Astrocyte (in vitro differentiated cells and primary cell): ENCODE measurements around the gene KCNA2. TPM values are rescaled to one million over a fixed set of nuclear protein-coding genes. Genes with fewer than 3 reads are reported as not detected.

ENCODE experiments used
- DNase-seq: peaks from one replicate; pipeline ENCODE4 v3.0.0-alpha.2; 2010; ENCODE audit warnings: low read depth
- FAIRE-seq: peaks from 2 replicates; lab custom pipeline; 2011; peaks lifted over from hg19 to GRCh38; lab: Jason Lieb, UNC
- H2AFZ ChIP-seq: 2 replicates; pipeline ENCODE4 v1.6.0; 2012; ENCODE audit warnings: low read depth, low read length, inconsistent platforms
- H3K27ac ChIP-seq: 2 replicates; pipeline ENCODE4 v1.5.1; 2011; ENCODE audit warnings: low read depth, low read length, inconsistent platforms
- H3K27me3 ChIP-seq: 2 replicates; pipeline ENCODE4 v1.6.0; 2011; ENCODE audit warnings: low read length, inconsistent platforms; ENCODE audit not compliant: insufficient read depth
- H3K36me3 ChIP-seq: 2 replicates; pipeline ENCODE4 v1.5.1; 2011; ENCODE audit warnings: low read length, inconsistent platforms; ENCODE audit not compliant: insufficient read depth
- H3K4me1 ChIP-seq: 2 replicates; pipeline ENCODE4 v1.5.1; 2011; ENCODE audit warnings: low read length, inconsistent platforms; ENCODE audit not compliant: insufficient read depth
- H3K4me2 ChIP-seq: 2 replicates; pipeline ENCODE4 v1.6.0; 2012; ENCODE audit warnings: low read length, inconsistent platforms
- H3K4me3 ChIP-seq: 2 replicates; pipeline ENCODE4 v1.5.1; 2011; ENCODE audit warnings: low read depth, mild to moderate bottlenecking, low read length, inconsistent platforms; ENCODE audit not compliant: insufficient read depth
- H3K79me2 ChIP-seq: 2 replicates; pipeline ENCODE4 v1.6.0; 2012; ENCODE audit warnings: mild to moderate bottlenecking, low read length, inconsistent platforms; ENCODE audit not compliant: insufficient read depth
- H3K9ac ChIP-seq: 2 replicates; pipeline ENCODE4 v1.6.0; 2012; ENCODE audit warnings: mild to moderate bottlenecking, low read length, inconsistent platforms
- H3K9me3 ChIP-seq: 2 replicates; pipeline ENCODE4 v1.5.1; 2012; ENCODE audit warnings: low read depth, mild to moderate bottlenecking, low read length, inconsistent platforms; ENCODE audit not compliant: insufficient read depth
- H4K20me1 ChIP-seq: 2 replicates; pipeline ENCODE4 v1.6.0; 2012; ENCODE audit warnings: low read length, inconsistent platforms; ENCODE audit not compliant: insufficient read depth
- H3K27ac Mint-ChIP-seq: one replicate; pipeline ENCODE4 v1.8.0; 2021; ENCODE audit warnings: mild to moderate bottlenecking, mixed read lengths; ENCODE audit not compliant: unreplicated experiment
- H3K27me3 Mint-ChIP-seq: one replicate; pipeline ENCODE4 v1.8.0; 2021; ENCODE audit warnings: low read depth, mixed read lengths; ENCODE audit not compliant: unreplicated experiment
- H3K36me3 Mint-ChIP-seq: one replicate; pipeline ENCODE4 v1.8.0; 2021; ENCODE audit warnings: low read depth, mixed read lengths; ENCODE audit not compliant: unreplicated experiment
- H3K4me1 Mint-ChIP-seq: one replicate; pipeline ENCODE4 v1.8.0; 2021; ENCODE audit warnings: low read depth, mixed read lengths; ENCODE audit not compliant: unreplicated experiment
- H3K4me3 Mint-ChIP-seq: one replicate; pipeline ENCODE4 v1.8.0; 2021; ENCODE audit warnings: mild to moderate bottlenecking, moderate library complexity, mixed read lengths; ENCODE audit not compliant: unreplicated experiment
- H3K9me3 Mint-ChIP-seq: one replicate; pipeline ENCODE4 v1.8.0; 2021; ENCODE audit warnings: mild to moderate bottlenecking, mixed read lengths; ENCODE audit not compliant: unreplicated experiment
- CTCF ChIP-seq: IDR thresholded peaks from 2 replicates; pipeline ENCODE4 v1.5.1; 2011; ENCODE audit warnings: low read depth, mild to moderate bottlenecking, inconsistent platforms, low read length, moderate library complexity; ENCODE audit not compliant: insufficient read depth
- EZH2 ChIP-seq: IDR thresholded peaks from 2 replicates; pipeline ENCODE4 v1.6.1; 2012; ENCODE audit warnings: mild to moderate bottlenecking, low read length, inconsistent platforms; ENCODE audit not compliant: insufficient read depth
- total RNA-seq: library from RNA; stranded (reverse); gene quantifications from 2 replicates; pipeline ENCODE4 v1.2.1, GENCODE V29; 2021

The KCNA2 gene
- total RNA-seq, 1 donor from 2014 or later: 0.57 TPM

- Histone ChIP-seq H3K79me2 (no peaks in the 10 kb centered on the region), H2AFZ (no peak overlapping the region)
Observed at GRCh38 chr1:110585481-110585880, 20.7 kb downstream of the KCNA2 start.

GRCh38 chr1:110584045-110584444, 22.1 kb downstream of the KCNA2 start:
- FAIRE-seq: no peak
- H3K4me1 Mint-ChIP-seq: no peaks in the 10 kb centered on the region
- no peak overlapping the region for H3K4me3 ChIP-seq
- H3K9ac ChIP-seq: no peak overlapping the region
- H3K27me3 Mint-ChIP-seq: peaks cover 54% of the 10 kb centered on the region
- no peak overlapping the region for H2AFZ ChIP-seq
- H4K20me1 ChIP-seq: no peaks in the 10 kb centered on the region
- no peak overlapping the region for H3K27ac ChIP-seq
- H3K79me2 ChIP-seq: no peaks in the 10 kb centered on the region
- TF ChIP-seq CTCF (no peak), EZH2 (no peak)
- no peak overlapping the region for H3K4me2 ChIP-seq
- H3K4me3 Mint-ChIP-seq: no peak overlapping the region
- H3K36me3 Mint-ChIP-seq: no peaks in the 10 kb centered on the region
- no peaks in the 10 kb centered on the region for H3K36me3 ChIP-seq
- no peaks in the 10 kb centered on the region for H3K9me3 ChIP-seq
- H3K27ac Mint-ChIP-seq: no peak overlapping the region
- H3K9me3 Mint-ChIP-seq: peaks cover 2% of the 10 kb centered on the region
- no peaks in the 10 kb centered on the region for H3K4me1 ChIP-seq
- H3K27me3 ChIP-seq: no peaks in the 10 kb centered on the region
- no peak for DNase-seq

More at GRCh38 chr1:110585481-110585880, 20.7 kb downstream of the KCNA2 start:
- Histone ChIP-seq H3K4me1 (no peaks in the 10 kb centered on the region), H3K9ac (no peak overlapping the region), H3K27ac (no peak overlapping the region), H3K4me2 (no peak overlapping the region), H3K9me3 (no peaks in the 10 kb centered on the region), H3K36me3 (no peaks in the 10 kb centered on the region), H4K20me1 (no peaks in the 10 kb centered on the region), H3K27me3 (no peaks in the 10 kb centered on the region), H3K4me3 (no peak overlapping the region)
- DNase-seq: no peak
- Mint-ChIP-seq H3K36me3 (no peaks in the 10 kb centered on the region), H3K27me3 (peaks cover 54% of the 10 kb centered on the region), H3K4me3 (no peak overlapping the region), H3K9me3 (no peaks in the 10 kb centered on the region), H3K4me1 (no peaks in the 10 kb centered on the region), H3K27ac (no peak overlapping the region)
- no peak for FAIRE-seq
- no peak for TF ChIP-seq CTCF
- no peak for TF ChIP-seq EZH2

- no peak overlapping the region for H3K4me2 ChIP-seq
- no peak overlapping the region for H2AFZ ChIP-seq
- no peak overlapping the region for H3K27ac Mint-ChIP-seq
- H3K36me3 ChIP-seq: no peaks in the 10 kb centered on the region
- TF ChIP-seq CTCF (no peak), EZH2 (no peak)
- no peaks in the 10 kb centered on the region for H3K27me3 ChIP-seq
- no peaks in the 10 kb centered on the region for H3K9me3 ChIP-seq
- no peak for FAIRE-seq
- H3K4me3 ChIP-seq: no peak overlapping the region
- H3K27ac ChIP-seq: no peak overlapping the region
- no peak overlapping the region for H3K4me3 Mint-ChIP-seq
- no peak for DNase-seq
- no peaks in the 10 kb centered on the region for H3K36me3 Mint-ChIP-seq
- H3K4me1 Mint-ChIP-seq: no peaks in the 10 kb centered on the region
- H3K9me3 Mint-ChIP-seq: peaks cover 2% of the 10 kb centered on the region
- H4K20me1 ChIP-seq: no peaks in the 10 kb centered on the region
- H3K27me3 Mint-ChIP-seq: peaks cover 50% of the 10 kb centered on the region
- no peaks in the 10 kb centered on the region for H3K79me2 ChIP-seq
- no peak overlapping the region for H3K9ac ChIP-seq
- no peaks in the 10 kb centered on the region for H3K4me1 ChIP-seq
Observed at GRCh38 chr1:110583505-110583904, 22.7 kb downstream of the KCNA2 start.
